Right kidney (tissue), 1 donor: ENCODE data around the gene SLC31A2.
"Not testable (repeated sequence)": the region's sequence is repeated elsewhere in the genome, so short reads cannot be mapped to it uniquely, and the experiment has no call there.

Experiments used
- DNase-seq: peaks from one replicate; pipeline ENCODE4 v3.0.0-alpha.2; 2016

SLC31A2 gene

DNA sequence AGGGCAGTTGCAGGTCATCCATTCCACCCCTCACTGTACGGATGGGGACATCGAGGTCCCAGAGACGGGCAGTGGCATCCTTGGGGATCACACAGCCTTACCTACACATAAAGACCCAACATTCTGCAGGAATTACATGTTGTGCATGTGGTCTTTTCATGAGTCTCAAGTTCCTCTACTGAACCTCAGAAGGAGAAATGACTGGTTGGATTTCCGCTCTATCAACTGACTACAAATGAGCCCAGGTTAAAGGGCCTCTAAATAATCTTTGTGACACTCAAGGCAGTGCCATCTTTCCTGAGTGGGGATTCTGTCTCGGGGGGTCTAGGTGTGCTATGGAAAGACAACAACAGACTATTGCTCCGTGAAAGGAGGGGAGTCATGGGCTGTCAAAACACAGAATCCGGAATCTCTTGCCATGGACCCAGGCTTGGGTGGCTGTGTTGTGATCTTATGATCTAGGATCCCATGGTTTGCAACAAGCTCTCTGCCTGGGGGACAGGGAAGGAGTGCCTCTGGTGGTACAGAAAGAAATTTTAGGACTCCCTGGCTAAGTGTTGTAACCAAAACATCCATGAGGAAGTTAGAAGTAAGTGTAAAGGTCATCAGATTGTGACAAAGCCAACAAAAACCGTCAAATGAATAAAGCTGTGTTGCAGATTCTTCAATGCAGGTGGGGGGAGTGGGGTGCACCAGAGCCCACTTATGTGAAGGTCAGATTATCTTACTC lies 1.9 kb upstream of the SLC31A2 start:
- DNase-seq: no peak

DNA sequence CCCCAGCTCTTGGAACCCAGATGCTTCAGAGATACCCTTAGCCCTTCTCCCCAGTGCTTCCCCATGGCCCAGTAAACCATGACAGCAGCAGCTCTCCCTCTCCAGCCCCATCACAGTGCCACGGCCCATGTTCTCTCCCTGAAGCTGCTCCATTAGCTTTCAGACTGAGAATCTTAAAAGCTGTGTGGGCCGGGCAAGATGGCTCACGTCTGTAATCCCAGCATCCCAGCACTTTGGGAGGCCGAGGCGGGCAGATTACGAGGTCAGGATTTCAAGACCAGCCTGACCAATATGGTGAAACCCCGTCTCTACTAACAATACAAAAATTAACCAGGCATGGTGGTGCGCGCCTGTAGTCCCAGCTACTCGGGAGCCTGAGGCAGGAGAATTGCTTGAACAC lies 1.2 kb upstream of the SLC31A2 start:
- not testable (repeated sequence) for DNase-seq

DNA sequence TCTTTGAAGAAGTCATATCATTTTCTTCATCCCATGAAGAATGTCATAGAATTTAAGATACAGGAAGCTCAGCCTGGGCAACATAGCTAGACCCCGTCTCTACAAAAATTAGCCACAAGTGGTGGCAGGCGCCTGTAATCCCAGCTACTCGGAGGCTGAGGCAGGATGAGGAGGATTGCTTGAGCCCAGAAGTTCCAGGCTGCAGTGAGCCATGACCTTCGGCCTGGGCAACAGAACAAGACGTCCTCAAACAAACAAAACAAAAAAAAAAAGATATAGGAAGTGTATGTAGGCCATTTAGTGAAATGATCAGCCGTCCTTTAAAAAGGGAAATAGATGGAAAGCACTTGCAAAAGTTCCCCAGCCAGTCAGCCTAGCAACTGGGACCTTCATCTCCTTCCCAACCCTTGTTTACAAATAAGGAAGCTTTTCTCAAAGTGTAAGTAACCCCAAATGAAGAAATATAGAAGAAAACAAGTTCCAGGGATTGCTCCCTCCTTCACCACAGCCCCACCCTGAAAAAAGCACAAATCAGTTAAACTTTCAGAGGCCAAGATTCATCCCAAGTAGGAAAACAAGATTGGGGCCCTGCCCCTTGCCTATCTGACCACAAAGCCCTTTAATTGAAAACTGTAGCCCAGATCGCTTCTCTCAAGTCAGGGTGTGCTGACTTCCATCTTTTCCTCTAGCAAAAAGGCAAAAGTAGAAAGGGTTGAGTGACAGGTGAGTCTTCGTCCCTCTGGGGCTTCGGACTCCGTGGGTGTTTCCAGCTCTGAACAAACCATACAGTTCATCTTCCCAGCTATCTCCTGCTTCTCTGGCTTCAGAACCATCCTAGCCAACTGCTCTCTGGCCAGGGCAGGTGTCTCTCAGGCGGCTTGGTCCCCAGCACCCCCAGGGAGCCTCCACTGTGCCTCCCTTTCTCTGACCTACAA lies 1.2 kb downstream of the SLC31A2 start:
- DNase-seq: no peak

DNA sequence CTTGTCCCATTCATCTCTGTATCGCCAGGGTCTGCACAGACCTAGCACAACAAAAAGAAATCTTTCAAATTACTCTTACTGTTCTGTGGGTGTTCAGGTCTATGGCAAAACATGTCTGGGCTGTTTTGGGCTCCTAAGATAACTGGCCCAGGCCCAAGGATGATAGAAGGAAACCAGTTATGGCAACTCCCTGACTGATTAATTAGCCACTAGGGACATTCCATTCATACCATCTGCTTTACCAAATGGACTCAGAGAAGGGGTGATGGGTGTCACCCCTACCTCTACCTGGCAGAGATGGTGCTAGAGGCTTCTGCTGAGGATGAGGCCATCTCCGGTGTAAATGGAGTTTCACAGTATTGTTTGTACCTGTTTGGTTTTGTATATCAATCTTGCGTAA lies 1.9 kb downstream of the SLC31A2 start:
- no peak for DNase-seq

DNA sequence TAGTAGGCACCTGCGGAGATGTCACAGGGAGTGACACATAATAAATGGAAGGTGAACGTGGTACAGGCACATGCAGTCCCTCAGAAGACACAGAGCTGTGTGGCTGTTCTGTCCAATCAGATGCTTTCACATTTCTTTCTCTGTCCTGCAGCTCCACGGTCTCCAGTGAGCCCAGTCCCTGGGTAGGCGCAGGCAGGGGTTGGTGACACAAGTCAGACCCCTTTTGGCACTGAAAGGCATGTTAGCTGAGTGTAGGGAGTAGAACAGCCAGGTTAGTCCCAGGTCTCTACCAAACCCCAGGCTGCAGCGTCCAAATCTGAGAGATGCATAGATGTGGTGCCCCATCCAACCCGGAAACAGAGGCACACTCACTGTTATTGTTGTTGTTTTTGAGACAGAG lies 2.8 kb downstream of the SLC31A2 start:
- no peak for DNase-seq

DNA sequence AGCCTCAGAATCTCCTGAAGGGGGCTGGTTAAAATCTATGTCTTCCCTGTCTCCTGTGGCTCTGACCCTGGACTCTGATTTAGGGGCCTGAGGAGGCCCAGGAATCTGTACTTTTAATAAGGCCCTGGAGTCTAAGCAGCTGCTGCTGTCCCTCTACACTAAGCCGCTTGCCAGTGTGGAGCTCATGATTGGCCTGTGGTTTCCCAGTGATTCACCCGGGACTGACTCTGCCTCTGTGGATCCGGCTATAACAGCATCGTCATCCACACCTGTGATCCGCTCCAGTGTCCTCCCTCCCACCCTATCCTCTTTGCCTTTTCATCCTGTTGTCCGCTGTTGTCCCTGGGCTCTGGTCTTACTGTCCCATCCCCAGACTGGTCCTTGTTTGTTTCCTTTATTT lies 3.7 kb downstream of the SLC31A2 start:
- DNase-seq: no peak

DNA sequence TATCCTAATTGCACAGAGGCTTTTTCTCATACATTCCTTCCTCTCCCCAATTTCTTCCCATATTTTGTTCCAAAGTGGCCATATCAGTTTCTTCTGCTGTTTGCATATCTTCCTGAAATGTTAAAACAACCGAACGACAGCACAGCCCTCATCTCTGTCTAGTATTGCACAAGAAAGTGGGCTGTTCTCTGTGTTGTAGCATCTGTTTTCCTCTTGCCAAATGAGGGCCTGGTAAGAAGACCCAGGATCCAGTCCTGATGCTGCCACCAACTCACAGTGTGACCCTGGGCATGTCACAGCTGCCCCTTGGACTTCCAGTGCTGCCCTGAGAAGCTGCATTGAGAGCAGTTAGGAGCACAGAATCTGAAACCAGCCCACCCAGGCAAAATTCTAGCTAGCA lies 4.1 kb downstream of the SLC31A2 start:
- no peak for DNase-seq

DNA sequence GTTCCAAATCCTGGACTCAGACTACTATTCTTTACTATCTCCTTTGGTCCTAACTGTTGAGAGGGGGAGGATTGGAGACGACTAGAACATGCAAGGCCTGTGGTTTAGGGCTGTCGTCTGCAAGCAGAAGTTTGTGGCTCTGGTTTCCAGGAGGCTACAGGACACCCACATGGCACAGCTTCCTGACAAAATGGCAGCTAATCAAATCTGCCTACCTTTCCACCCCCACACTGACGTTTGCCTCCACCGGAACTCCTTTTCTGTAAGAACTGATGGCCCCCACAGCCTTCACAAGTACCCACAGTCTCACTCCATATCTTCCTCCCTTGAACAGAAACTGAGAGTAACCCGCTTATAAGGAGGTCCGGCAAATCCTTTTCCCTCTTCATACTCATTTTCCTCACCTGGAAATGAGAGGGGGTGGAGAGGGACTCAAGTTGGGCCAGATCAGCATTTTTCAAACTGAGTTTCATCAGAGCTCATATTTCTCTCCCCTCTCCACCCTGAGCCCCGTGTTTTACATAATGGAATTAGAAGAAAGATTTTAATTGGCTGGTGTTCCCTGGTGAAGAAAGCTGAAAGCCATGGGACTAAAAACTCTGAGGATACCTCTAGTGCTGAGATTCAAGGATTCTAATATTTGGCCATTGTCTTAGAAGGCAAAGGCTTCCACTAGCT lies 5.2 kb downstream of the SLC31A2 start:
- no peak for DNase-seq

DNA sequence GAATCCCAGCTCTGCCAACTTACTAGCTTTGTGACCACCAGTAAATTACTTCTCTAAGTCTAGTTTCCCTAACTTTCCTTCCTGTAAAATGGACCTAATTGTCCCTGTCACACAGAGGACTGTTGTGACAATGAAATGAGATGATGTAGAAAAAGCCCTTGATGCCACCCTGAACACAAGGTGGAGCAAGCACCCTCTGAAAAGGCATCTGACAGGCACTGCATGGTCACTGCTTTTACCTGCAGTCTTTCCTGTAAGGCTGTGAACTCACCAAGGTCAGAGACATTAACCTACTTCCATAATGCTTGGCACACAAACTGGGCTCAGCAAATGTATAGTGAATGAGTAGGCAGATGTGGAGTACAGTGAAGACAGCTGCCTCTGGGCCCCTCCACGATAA lies 6.1 kb downstream of the SLC31A2 start:
- DNase-seq: no peak

DNA sequence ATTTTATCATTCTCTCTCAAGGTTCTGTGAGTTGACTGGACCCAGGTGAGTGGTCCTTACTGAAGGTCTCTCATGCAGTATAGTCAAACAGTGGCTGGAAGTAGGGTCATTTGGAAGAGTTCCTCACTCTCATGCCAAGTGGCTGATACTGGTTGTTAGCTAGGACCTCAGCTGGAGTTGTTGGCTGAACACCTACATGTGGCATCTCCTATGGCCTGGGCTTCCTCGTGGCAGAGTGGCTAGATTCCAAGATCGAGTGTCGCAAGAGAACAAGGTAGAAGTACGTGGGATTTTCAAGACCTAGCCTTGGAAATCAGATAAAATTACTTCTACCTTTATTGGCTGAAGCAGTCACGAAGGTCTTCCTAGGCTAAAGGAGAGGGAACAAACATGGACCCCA lies 7.6 kb downstream of the SLC31A2 start:
- DNase-seq: no peak

DNA sequence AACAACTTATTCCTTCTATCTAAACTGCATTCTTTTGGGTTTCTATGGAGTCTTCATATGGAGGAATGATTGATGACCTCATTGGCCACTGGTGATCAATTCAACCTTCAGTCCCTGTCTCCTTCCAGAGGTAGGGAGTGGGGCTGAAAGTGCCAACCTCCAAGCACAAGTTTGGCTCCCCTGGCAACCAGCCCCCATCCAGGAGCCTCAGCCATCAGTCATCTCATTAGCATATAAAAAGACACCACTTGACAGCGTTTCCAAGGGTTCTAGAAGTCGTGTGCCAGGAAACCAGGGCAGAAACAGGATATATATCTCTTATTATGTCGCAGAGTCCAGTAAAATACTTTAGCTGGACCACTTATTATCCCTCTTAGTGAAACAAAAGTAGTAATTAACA lies 9.8 kb downstream of the SLC31A2 start:
- DNase-seq: no peak

DNA sequence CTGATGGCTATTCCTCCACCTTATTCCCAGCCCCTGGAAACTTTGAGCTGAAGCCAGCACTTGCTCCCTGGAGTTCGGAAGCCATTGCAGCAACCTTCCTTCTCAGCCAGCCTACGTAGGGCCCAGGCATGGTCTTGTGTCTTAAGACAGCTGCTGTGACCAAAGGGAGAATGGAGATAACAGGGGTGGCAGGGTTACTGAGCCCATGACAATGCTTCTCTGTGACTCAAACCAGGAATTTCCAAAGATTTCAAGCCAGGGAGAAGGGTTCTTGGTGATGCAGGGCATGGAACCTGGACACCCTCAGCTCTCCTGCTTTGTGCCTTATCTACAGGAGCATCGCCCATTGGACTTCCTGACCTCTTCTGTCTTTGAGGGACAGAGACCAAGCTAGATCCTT lies 12.2 kb downstream of the SLC31A2 start:
- DNase-seq: no peak

DNA sequence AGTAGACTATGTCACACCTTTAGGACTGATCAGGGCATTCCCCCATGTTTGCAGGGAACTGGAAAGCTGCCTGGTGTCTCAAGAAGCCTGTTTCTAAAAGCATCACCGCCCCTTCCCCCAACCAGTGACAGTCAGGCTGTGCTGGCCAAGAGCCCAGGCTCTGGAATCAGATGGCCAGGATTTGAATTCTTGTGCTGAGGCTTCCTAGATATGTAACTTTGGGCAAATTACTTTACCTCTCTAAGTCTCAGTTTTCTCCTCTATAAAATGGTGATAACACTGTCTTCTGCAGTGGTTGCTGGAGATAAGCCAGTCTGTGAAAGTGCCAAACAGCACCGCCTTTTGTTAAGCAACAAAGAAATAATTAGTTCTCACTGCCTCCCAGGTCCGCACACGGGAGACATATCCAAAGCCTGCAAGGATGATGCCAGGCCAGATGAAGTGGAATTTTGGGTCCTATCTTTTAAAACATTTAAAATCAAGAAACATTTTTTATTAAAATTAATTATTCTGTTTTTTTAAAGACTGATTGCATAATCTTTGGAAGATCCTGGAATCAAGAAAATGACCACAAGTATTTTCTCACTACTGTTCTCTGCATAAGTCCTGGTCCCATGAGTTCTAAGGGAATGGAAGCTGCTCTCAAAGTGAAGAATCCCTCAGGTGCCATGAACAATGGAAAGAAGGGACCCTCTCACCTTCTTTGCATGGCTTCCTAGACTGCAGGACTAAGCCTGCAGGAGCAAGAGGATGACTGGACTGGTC lies 13.9 kb downstream of the SLC31A2 start:
- DNase-seq: no peak

DNA sequence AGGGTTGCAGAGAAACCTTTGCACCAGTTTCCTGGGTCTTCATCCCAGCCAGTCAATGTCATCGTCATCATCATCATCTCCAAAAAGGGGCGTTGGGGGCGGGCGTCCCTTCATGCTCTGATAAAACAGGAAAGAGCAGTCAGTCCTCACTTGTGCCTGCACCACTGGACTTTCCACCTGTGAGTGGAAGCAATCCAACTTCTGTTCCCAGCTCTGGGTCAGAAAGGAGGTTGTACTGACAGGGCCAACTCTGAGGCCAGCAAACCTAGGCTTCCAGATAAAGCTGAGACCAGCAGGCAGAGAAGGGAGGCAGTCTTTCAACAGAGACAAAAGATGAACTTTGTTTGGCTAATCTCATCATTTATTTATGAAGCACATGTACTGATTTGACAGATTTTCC lies 15.2 kb downstream of the SLC31A2 start:
- DNase-seq: no peak

DNA sequence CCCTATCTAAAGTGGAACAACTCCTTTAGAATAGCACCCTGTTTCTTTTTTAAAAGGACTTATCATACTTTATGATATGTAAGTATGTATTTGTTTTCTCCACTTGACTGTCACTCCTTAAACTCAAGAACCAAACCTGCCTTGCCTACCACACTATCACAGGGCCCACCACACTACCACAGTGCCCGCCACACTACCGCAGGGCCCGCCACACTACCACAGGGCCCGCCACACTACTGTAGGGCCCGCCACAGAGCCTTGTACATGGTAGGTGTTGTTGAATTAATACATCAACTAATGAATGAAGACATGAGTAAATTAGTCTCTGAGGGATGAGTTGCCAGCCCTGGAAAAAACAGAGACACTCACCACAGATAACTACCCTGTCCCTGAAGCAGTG lies 18.0 kb downstream of the SLC31A2 start:
- no peak for DNase-seq

DNA sequence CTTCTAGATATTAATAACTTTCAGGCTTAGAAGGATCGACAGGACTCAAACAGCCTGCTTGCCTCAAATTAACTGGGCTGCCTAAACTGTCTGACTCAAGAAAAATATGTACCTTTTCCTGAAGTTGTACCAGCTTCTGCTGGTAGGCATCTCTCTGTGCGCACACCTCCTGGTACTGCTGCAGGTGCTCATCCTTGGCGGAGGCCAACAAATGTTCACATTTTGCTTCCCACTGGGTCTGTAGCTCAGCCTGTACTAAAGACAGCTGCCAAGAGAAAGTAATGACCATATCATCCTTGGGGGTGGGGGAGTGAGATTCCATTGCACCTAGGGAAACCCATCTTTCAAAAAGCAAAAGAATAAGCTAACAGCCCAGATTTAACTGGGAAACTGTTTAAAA lies 22.5 kb downstream of the SLC31A2 start:
- DNase-seq: no peak

DNA sequence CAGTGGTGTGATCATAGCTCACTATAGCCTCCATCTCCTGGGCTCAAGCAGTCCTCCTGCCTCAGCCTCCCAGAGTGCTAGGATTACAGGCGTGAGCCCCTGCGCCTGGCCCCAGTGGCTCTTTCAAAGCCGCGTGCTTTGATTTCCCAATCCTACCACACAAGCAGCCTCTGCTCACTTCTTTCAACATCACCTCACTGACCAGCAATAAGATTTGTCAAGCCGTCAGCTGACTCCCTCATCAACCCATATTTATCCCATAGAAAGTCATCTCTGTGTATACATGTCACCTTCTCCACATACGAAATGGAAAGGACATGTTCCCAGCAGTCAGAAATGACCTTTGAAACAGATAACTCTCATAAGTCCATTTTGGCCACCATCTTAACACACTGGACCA lies 26.0 kb downstream of the SLC31A2 start:
- DNase-seq: no peak

DNA sequence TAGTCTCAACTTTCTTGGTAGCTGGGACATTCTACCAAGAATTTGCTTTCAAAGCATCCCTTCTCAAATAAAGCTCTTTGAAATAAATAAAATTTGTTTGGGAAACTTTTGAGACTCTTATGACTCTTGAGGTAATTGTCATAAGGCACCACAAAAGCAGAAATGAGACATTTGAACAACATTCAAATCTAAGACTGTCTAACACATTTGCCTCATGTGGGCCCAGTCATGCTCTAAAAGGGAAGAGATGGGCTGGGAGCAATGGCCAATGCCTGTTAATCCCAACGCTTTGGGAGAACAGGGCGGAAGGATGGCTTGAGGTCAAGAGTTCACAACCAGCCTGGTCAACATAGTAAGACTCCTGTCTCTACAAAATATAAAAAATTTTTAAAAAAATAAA lies 26.4 kb downstream of the SLC31A2 start:
- DNase-seq: no peak

DNA sequence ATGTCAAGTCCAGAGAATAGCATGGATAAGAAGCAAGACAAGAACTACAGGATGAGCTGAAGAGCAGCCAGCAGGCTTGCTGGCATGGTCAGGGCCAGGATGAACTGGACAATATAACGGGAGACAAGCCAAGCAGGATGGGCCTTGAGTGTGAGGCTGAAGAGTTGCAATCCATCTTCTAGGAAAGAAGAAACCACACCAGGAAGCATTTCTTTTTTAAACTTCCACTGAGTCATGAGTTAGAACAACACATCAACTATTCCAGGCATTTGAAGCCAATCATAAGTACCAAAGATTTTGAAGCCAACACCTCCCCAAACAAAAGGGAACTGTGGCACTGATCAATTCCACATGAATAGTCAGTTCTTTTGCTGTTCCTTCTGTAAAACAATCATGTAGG lies 27.3 kb downstream of the SLC31A2 start:
- DNase-seq: no peak

DNA sequence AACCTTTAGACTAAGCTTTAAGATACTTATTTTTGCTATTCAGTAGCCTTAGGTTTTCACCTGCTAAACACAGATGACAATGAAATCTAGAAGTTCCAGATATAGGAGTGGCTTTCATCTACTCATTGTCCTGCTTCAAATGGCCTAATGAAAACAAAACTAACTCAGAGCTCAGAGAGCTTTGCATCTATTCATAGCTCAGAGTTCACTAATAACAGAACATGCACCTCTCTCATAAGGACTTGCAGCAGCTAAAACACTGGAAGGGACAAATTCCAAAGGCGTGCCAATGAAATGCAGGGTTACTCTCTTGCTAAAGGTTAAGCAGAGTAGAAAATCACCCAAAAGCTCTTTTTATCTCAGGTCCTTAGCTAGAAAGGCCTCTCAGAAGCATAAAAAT lies 29.0 kb downstream of the SLC31A2 start:
- DNase-seq: no peak

DNA sequence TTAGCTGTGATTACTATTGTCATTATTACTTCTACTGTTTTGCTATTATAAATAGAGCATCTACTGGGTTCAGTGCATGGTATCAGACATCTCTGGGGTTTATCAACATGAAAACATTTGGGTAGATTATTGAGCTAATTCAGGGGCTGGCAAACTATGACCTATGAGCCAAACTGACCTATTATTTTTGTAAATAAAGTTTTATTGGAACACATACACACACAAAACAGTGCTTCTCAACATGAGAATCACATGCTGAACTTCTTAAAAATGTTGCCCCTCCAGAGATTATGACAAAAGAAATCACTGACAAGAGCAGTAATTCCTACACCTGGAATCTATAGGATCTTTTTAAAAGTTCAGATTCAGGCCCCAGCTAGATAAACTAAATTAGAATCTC lies 30.4 kb downstream of the SLC31A2 start:
- no peak for DNase-seq

DNA sequence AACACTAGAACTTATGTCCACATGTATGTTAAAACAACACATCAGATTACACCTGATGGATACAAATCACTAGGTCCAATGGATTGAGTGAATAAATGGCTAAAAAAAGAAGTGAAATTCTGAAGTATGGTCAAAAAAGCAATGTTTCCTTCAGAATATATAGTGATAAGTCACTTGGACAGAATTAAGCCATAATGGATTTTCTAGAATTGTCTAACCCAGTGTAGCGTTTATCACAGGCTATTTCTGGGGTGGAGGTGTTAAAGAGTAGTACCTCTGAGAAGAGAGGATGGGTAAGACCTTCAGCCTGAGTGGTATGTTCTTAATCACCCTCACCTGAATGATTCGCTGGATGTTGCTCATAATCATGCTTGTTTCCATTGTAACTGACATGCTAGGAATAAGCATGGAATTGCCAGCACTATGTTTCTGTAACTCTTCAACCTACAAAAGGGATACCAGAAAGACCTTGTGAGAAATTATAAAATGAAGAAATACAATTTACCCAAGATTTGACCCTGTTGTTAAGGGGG lies 33.2 kb downstream of the SLC31A2 start:
- DNase-seq: no peak
